SIG-M5 treated with dmso at 0.1 percent for 504 hours (cell line): ENCODE results near the gene ZNF816.
"Not testable (repeated sequence)": the region's sequence is repeated elsewhere in the genome, so short reads cannot be mapped to it uniquely, and the experiment has no call there.

Experiments
- DNase-seq: peaks from one replicate; lab custom pipeline; 2025; ENCODE audit not compliant: unreplicated experiment; lab: John Stamatoyannopoulos, UW

ZNF816 gene

GRCh38 chr19:52962394-52963246, at the start of gene ZNF816:
ZNF816 (minus strand) TSS chr19:52962881; CDS start chr19:52956089, 6,792 bp downstream.
- DNase-seq, result peak; percentile 32

GRCh38 chr19:53012006-53012405, 49.3 kb upstream of the ZNF816 start:
- DNase-seq, result no peak

- no peak for DNase-seq
These were observed 47.8 kb upstream of the ZNF816 start for GRCh38 chr19:53010494-53010893.

- DNase-seq, result no peak
These were observed 45.5 kb upstream of the ZNF816 start for GRCh38 chr19:53008061-53008778.

- DNase-seq, result no peak
These were observed 44.9 kb upstream of the ZNF816 start for GRCh38 chr19:53007606-53008005.

GRCh38 chr19:53007200-53007599, 44.5 kb upstream of the ZNF816 start:
- no peak for DNase-seq

- DNase-seq, result no peak
These were observed 41.6 kb upstream of the ZNF816 start for GRCh38 chr19:53004242-53004641.

GRCh38 chr19:53002479-53002878, 39.8 kb upstream of the ZNF816 start:
- DNase-seq, result no peak

GRCh38 chr19:52997975-52998374, 35.3 kb upstream of the ZNF816 start:
- no peak for DNase-seq

GRCh38 chr19:52995711-52996110, 33.0 kb upstream of the ZNF816 start:
- DNase-seq, result no peak

- no peak for DNase-seq
These were observed 30.9 kb upstream of the ZNF816 start for GRCh38 chr19:52993342-52994178.

GRCh38 chr19:52992109-52993004, 29.7 kb upstream of the ZNF816 start:
- DNase-seq, result no peak

GRCh38 chr19:52991484-52991883, 28.8 kb upstream of the ZNF816 start:
- no peak for DNase-seq

GRCh38 chr19:52990759-52991418, 28.2 kb upstream of the ZNF816 start:
- DNase-seq, result no peak

- DNase-seq, result no peak
These were observed 25.8 kb upstream of the ZNF816 start for GRCh38 chr19:52988506-52988905.

- DNase-seq, result no peak
These were observed 24.5 kb upstream of the ZNF816 start for GRCh38 chr19:52987221-52987620.

- DNase-seq, result not testable (repeated sequence)
These were observed 20.5 kb upstream of the ZNF816 start for GRCh38 chr19:52983167-52983566.

GRCh38 chr19:52981329-52981728, 18.6 kb upstream of the ZNF816 start:
- DNase-seq, result no peak

- no peak for DNase-seq
These were observed 5.1 kb upstream of the ZNF816 start for GRCh38 chr19:52967772-52968171.

- DNase-seq, result no peak
These were observed 552 bp upstream of the ZNF816 start for GRCh38 chr19:52963247-52963618.
